Gastroesophageal sphincter (tissue), 3 donors: ENCODE data around the gene FHIT.

ENCODE experiments used
- CTCF ChIP-seq, 4 experiments: fragments of 200-600 bp in 2 of 4; fragments of 450-650 bp in 2 of 4; sonication (generic) in 1 of 4; IDR thresholded peaks; one replicate each; pipeline ENCODE4 v1.5.1; 2017 to 2019; ENCODE audit warnings: antibody characterized with exemption in 4 of 4, mild to moderate bottlenecking in 2 of 4, moderate library complexity in 2 of 4
- EP300 ChIP-seq: sonication (generic); formaldehyde crosslinking; IDR thresholded peaks from one replicate; pipeline ENCODE4 v1.6.1; 2017; ENCODE audit warnings: antibody characterized with exemption, mild to moderate bottlenecking
- POLR2A ChIP-seq, 2 donors: fragments of 450-650 bp; IDR thresholded peaks; one replicate each; pipeline ENCODE4 v1.6.1; 2017; ENCODE audit warnings: antibody characterized with exemption in 2 of 2, mild to moderate bottlenecking in 2 of 2, moderate library complexity in 1 of 2
- POLR2AphosphoS5 ChIP-seq: sonication (generic); formaldehyde crosslinking; IDR thresholded peaks from one replicate; pipeline ENCODE4 v1.6.1; 2017; ENCODE audit warnings: antibody characterized with exemption

GRCh38 chr3:60135474-60135873, 1115.8 kb downstream of the FHIT start:
- TF ChIP-seq CTCF (IDR thresholded peaks at IDR 0.05) = no peak
- no peak for TF ChIP-seq POLR2A (IDR thresholded peaks at IDR 0.05)
- TF ChIP-seq POLR2AphosphoS5 = no peak
- TF ChIP-seq EP300 = no peak
